T-helper 9 cell (primary cell): Measurements from ENCODE around the gene CTRL.

ENCODE experiments used
- DNase-seq: peaks from one replicate; pipeline ENCODE4 v3.0.0-alpha.2; 2020

Gene CTRL

GRCh38 chr16:67962135-67962534 is 30.5 kb upstream of the CTRL start:
- DNase-seq = no peak

GRCh38 chr16:67961551-67961957 is 29.9 kb upstream of the CTRL start:
- no peak for DNase-seq

GRCh38 chr16:67959536-67960329 is 28.1 kb upstream of the CTRL start:
- DNase-seq = no peak

- DNase-seq = no peak
Observed at GRCh38 chr16:67957622-67958021, 26.0 kb upstream of the CTRL start.

- no peak for DNase-seq
Observed at GRCh38 chr16:67954421-67955196, 22.9 kb upstream of the CTRL start.

DNA sequence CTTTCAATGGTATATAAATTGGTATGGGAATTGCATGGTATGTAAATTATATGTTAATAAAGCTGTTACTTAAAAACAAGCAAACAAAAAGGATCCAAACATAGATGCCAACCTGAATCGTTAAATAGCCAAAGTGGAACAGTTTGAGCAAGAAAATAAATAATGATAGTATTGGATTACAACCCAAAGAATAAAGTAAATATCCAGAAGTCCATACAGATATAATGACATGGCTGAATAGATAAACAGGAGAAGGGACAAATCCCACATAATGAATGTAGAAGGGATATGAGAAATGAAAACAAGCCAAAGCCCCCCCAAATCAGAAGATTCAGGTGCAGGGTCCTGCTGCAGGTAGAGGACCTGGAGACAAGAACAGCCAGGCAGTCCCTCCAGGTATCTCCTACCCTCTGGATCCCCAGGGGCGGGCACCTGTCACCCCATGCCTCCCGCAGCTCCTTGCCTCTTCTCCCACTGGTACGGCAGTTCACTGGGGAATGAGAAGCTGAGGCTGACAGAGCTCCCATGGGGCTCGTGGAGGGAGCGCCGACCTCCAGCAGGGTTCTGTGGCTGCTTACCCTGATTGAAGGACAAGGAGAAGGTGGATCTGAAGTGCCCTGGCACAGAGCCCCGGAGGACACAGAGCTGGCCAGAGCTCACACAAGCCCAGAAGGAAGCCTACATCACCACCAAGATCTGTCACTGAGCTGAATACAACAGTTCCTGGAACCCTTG is 22.1 kb upstream of the CTRL start:
- no peak for DNase-seq

DNA sequence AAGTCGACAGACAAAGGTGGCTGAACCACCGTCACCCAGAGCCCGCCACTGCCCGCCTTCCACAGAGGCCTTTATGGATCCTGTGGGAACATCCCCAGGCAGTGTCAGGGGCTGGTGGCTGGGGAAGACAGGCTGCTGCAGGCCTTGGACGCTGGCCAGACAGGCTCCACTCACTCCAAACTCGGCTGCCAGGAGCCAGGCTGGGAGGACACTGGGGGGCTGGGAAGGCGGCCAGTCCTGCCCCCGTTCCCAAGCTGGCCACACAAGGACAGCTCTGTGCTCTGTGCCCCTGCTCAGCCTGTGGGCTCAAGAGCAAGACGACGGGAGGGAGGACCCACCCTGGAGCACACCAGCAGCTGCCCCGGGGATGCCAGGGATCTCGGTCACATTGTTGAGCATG is 19.8 kb upstream of the CTRL start:
- DNase-seq = no peak

DNA sequence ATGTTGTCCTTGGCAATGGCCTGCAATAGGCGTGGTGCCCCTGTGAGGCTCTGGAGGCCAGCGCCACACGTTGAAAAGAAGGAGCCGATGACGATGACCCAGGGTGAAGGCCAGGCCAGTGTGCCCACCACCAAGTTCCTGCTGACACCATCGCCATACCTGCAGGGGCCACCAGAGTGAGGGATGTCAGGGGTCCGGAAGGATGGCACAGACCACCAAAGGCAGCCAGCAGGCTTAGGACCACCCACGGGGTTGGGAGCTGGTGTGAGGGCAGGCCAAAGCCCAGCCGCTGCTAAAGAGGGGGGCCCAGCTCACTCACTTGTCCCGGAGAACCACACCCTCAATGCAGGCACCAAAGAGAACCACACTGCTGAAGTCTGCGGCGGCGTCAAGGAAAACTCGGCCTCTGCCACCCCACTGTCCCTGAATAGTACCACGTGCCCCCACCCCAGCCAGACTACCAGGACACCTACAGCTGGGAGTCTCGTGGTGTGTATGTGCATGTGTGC is 18.7 kb upstream of the CTRL start:
- no peak for DNase-seq

GRCh38 chr16:67949645-67950044 is 18.0 kb upstream of the CTRL start:
- DNase-seq = no peak

GRCh38 chr16:67948015-67948414 is 16.4 kb upstream of the CTRL start:
- no peak for DNase-seq

DNA sequence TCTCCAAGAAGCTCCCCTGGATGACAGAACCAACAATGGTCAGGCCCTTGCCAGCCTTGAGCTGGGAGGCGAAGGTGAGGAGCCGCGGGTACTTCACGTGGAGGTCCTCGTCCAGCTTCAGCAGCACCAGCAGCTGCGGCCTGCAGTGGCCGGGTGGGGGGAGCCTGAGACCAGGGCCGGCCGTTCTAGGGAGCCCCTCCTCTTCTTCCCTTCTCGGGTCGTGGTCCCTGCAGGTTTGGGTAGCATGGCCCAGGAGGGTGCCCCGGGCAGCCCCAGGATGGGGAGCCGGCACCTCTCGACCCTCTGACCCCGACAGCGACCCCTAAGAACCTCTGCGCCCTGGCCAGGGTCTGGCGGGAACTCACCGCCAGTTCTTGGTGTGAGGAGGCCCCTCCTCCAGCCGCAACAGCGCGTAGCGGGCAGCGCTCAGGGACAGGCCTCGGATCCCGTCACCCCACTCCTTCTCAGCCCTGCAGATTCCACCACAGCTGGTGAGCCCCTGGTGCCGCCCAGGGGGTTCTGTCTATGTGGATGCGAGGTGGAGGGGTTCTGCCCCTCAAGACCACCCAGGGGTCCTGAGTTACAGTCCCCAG is 15.4 kb upstream of the CTRL start:
- no peak for DNase-seq

- no peak for DNase-seq
Observed at GRCh38 chr16:67946128-67946569, 14.5 kb upstream of the CTRL start.

GRCh38 chr16:67945392-67945933 is 13.8 kb upstream of the CTRL start:
- DNase-seq = no peak

- DNase-seq = no peak
Observed at GRCh38 chr16:67944690-67945391, 13.2 kb upstream of the CTRL start.

- no peak for DNase-seq
Observed at GRCh38 chr16:67943619-67944504, 12.2 kb upstream of the CTRL start, which contains the start of gene LCAT. Gene LCAT, minus strand, starts transcription at chr16:67944120. Its CDS starts 19 bp downstream, at chr16:67944101.

DNA sequence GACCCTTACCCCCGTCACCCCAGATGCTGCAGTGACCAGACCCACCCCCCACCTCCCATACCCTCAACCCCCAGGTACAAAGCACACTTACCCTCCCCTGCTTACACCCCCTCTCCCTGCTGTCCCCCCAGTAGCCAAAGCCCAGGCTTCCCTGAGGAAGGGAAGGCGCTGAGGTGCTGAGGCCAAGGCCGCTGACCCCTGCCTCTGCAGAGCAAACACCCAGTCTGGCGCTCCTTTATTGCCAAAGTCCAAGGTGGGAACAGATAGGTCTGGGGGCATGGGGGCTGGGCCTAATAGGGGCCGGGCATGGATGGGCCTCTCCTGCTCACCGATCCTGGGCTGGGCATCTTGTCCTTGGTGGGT is 11.6 kb upstream of the CTRL start:
- DNase-seq = no peak

DNA sequence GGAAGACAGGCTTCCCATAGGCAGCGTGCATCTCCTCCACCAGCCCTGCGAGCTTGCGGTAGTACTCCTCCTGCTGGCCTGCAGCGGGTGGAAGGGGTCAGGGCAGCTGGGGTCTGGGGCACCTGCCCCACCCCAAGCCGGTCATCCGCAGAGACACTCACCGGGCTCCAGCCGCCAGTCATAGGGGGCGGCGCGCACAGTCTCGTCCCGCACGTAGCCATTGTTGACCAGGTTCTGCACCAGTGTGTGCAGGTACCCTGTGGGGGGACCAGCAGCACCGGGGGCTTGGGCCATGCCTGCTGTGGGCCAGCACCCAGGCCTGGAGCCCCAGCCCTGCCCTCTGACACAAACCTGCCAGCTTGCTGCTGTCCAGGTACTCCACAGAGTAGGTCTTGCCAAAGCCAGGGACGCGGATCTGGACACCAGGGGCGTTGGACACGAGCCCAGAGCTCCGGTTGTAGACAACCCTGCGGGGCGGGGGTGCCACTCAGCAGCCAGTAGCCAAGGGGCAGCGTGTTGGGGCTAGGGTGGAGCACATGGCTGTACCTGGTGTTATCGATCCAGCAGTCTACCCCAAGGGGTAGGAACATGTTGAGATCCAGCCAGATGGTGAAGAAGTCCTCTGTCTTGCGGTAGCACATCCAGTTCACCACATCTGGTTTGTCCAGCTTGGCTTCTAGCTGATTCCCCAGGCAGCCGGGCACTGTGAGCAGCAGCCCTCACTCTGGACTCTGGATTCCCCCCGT is 11.0 kb upstream of the CTRL start:
- DNase-seq = no peak

DNA sequence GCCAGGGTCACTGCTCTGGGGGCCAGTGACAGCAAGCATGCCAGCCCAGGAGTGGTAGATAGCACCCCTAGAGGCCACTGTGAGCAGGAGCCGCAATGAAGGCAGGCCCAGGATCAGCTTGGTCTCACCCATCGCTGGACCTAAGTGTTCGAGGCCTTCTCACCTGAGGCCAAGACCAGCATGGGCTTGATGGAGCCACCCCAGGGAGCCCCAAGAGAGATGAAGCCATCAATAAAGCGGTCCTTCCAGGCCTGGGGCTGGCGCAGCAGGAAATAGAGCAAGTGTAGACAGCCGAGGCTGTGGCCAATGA is 10.5 kb upstream of the CTRL start:
- DNase-seq = no peak

DNA sequence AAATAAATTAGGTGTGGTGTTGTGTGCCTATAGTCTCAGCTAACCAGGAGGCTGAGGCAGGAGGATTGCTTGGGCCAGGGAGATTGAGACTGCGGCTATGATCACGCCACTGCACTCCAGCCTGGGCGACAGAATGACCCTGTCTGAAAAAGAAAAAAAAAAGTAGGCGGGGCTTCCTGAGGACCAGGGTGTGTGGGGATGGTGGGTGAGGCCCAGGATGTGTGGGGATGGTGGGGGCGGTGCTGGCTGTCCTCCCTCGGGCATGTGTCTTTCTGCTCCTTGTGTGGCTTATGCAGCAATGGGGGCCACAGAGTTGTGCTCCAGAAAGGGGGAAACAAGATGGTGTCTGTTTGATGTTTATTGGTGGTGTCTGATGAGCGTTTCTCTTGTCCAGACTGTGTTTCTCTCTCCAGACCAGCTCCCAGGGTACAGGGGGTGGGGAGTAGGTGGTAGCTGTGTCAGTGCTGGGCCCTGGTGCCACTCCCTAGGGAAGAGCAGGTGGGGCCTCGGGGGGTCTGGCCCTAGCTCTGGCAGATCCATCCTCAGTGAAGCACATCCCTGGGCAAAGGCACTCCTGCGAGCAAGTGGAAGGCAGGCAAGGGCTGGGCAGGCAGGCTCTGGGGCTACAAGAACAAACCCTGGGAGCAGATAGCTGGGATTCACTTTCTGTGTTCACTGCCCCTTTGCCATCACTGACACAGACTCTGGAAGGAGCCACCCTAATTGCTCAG is 10.0 kb upstream of the CTRL start:
- no peak for DNase-seq
